ENCODE results near the gene ARHGAP6. TPM values are rescaled to one million over a fixed set of nuclear protein-coding genes. Genes with fewer than 3 reads are reported as not detected.

Gene ARHGAP6
- total and polyA plus RNA-seq, 2 of the 13 experiments (the other 11 are each of a cell fraction or from before 2014, with no cell fraction given): 0.11 TPM; not detected in 1

GRCh38 chrX:11464836-11465463 is 200.8 kb downstream of the ARHGAP6 start (continued):
- TF ChIP-seq ZSCAN5A (CRISPR knock-in tag; IDR thresholded peaks at IDR 0.05; ENCODE audit: borderline replicate concordance) (no peak), MED13 (CRISPR knock-in tag; IDR thresholded peaks at IDR 0.05) (no peak), NRL (CRISPR knock-in tag; IDR thresholded peaks at IDR 0.05; ENCODE audit: borderline replicate concordance) (no peak), SRSF9 (IDR thresholded peaks at IDR 0.05; ENCODE audit: borderline replicate concordance, insufficient read depth, low read depth, low read length, poor library complexity, severe bottlenecking) (no peak)

- 0% methylated on average over 1 of the region's 1 CpG for WGBS (ENCODE audit: low lambda C conversion rate)
- Histone ChIP-seq H3K4me2 (ENCODE audit: low read depth, low read length) (no peak overlapping the region), H3K9ac (ENCODE audit: insufficient read depth, low read depth, low read length) (no peak overlapping the region), H4K20me1 (ENCODE audit: insufficient read depth, low read length) (no peaks in the 10 kb centered on the region), H3K36me3 (replicated peaks in 1 of 2; ENCODE audit: control insufficient read depth in 1 of 2, insufficient read depth in 2 of 2, low read length in 2 of 2) (no peaks in the 10 kb centered on the region), H3K4me1 (ENCODE audit: insufficient read depth, low read length) (no peaks in the 10 kb centered on the region), H3K27ac (ENCODE audit: extremely low read length, insufficient read depth, low read length) (no peak overlapping the region), H3K4me3 (replicated peaks in 1 of 3; ENCODE audit: insufficient read depth in 1 of 3, low read depth in 2 of 3, low read length in 3 of 3) (no peak overlapping the region), H3K9me3 (ENCODE audit: low read length) (no peaks in the 10 kb centered on the region), H3K27me3 (ENCODE audit: control insufficient read depth in 1 of 2, insufficient read depth in 2 of 2, low read length in 2 of 2) (no peaks in the 10 kb centered on the region), H3K79me2 (ENCODE audit: insufficient read depth, low read length) (no peaks in the 10 kb centered on the region), H2AFZ (ENCODE audit: low read length) (no peak overlapping the region)
- BruUV-seq (replicated peaks): no TSS peak
- ATAC-seq (no peak), FAIRE-seq (no peak), DNase-seq (ENCODE audit: low spot score) (no peak)
- in situ Hi-C loops (cut with HindIII; ENCODE audit: extremely low pct_ligation_motif_present, low pct_unique_long_range_greater_than_20kb) (no loop called here), intact Hi-C loops (cut with micrococcal nuclease; ENCODE audit: unreplicated experiment) (no loop called here)
- ChIA-PET CTCF (ENCODE audit: low intra/inter-chr PET ratio, low total read pairs) (no interaction called here), POLR2A (no interaction called here)
- no peak for TF ChIP-seq ATAD3A (CRISPR knock-in tag; IDR thresholded peaks at IDR 0.05)
- no peak for TF ChIP-seq ZNF33A (CRISPR knock-in tag; IDR thresholded peaks at IDR 0.05; ENCODE audit: borderline replicate concordance)
- no peak for TF ChIP-seq STAT5B (CRISPR knock-in tag; IDR thresholded peaks at IDR 0.05)
- no peak for TF ChIP-seq CEBPZ (IDR thresholded peaks at IDR 0.05; ENCODE audit: low read length)
- no peak for TF ChIP-seq ZNF883 (CRISPR knock-in tag; IDR thresholded peaks at IDR 0.05; ENCODE audit: not compliant biosample characterization)
- no peak for TF ChIP-seq RARG (CRISPR knock-in tag; IDR thresholded peaks at IDR 0.05; ENCODE audit: low read depth)
- TF ChIP-seq JUN (CRISPR knock-in tag; IDR thresholded peaks at IDR 0.05): no peak
- TF ChIP-seq NR2F1 (CRISPR knock-in tag; IDR thresholded peaks at IDR 0.05): no peak
- TF ChIP-seq ZNF350 (CRISPR knock-in tag; IDR thresholded peaks at IDR 0.05; ENCODE audit: borderline replicate concordance, low read depth): no peak
- no peak for TF ChIP-seq ZBTB39 (CRISPR knock-in tag; IDR thresholded peaks at IDR 0.05)
These were observed 201.3 kb downstream of the ARHGAP6 start for GRCh38 chrX:11464380-11464779.

All from HepG2 (cell line).